GM13977 (cell line): ENCODE measurements around the gene SRRM5.
"Not testable (repeated sequence)": the region's sequence is repeated elsewhere in the genome, so short reads cannot be mapped to it uniquely, and the experiment has no call there.

Experiments used
- DNase-seq: peaks from one replicate; pipeline ENCODE4 v3.0.0; 2012; ENCODE audit warnings: low spot score
- in situ Hi-C: fragments of 300-500 bp; cut with MboI; formaldehyde crosslinking; loops from one replicate; pipeline ENCODE4 v1.12.0; 2022; ENCODE audit warnings: low sequenced_read_pairs, low pct_unique_long_range_greater_than_20kb, mixed read lengths, inconsistent platforms; ENCODE audit not compliant: unreplicated experiment
- TF ChIP-seq, protein P1 (sequence below): IDR thresholded peaks from 2 replicates; pipeline ENCODE4 v1.5.1; 2012; ENCODE audit warnings: mild to moderate bottlenecking, control low read depth; ENCODE audit not compliant: insufficient read depth; ENCODE audit errors: extremely low read depth, missing control alignments

SRRM5 gene

GRCh38 chr19:43631491-43631890 lies 19.6 kb downstream of the SRRM5 start:
- in situ Hi-C loops = no loop called here
- TF ChIP-seq, protein P1, sequence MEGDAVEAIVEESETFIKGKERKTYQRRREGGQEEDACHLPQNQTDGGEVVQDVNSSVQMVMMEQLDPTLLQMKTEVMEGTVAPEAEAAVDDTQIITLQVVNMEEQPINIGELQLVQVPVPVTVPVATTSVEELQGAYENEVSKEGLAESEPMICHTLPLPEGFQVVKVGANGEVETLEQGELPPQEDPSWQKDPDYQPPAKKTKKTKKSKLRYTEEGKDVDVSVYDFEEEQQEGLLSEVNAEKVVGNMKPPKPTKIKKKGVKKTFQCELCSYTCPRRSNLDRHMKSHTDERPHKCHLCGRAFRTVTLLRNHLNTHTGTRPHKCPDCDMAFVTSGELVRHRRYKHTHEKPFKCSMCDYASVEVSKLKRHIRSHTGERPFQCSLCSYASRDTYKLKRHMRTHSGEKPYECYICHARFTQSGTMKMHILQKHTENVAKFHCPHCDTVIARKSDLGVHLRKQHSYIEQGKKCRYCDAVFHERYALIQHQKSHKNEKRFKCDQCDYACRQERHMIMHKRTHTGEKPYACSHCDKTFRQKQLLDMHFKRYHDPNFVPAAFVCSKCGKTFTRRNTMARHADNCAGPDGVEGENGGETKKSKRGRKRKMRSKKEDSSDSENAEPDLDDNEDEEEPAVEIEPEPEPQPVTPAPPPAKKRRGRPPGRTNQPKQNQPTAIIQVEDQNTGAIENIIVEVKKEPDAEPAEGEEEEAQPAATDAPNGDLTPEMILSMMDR = no peak
- no peak for DNase-seq

- no peak for DNase-seq
- TF ChIP-seq, protein P1 = no peak
- in situ Hi-C loops = no loop called here
Observed at GRCh38 chr19:43633520-43633919, 21.6 kb downstream of the SRRM5 start.

DNA sequence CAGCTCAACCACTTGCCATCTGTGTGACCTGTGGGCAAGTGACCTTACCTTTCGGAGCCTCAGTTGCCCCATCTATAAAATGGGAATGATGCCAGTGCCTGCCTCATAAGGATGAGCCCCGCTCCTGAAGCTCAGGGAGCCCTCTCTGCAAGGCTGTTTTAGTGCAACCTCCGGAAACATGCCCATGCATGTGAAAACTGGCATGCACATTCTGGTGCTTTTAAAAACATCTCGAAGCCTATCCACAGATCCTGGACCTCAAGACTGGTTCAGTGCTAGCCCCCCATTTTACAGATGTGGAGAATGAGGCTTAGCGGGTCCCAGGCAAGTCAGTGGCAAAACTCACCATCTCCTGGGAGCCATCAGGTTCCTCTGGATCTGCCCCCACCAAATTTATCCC lies 22.2 kb downstream of the SRRM5 start:
- in situ Hi-C loops = no loop called here
- no peak for DNase-seq
- TF ChIP-seq, protein P1 = no peak

DNA sequence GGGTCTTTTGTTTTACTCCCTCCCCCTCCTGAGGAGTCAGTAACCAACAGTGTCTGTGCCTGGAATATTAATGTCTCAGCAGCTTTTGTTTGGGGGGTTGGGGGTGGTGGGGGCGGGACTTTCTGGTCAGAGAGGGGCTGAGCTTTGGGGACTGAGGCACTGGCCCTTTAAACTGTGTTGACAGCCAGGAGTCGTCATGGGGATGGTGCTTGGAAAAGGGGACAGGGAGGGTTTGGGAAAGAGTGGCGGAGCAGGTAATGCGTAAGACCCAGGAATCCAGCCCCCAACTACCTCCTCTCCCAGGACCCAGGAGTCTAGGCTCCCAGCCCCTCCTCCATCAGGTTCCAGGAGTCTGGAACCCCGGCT lies 22.6 kb downstream of the SRRM5 start:
- in situ Hi-C loops = no loop called here
- TF ChIP-seq, protein P1 = no peak
- DNase-seq = no peak

GRCh38 chr19:43634872-43635560 lies 23.1 kb downstream of the SRRM5 start:
- TF ChIP-seq, protein P1 = no peak
- no peak for DNase-seq
- in situ Hi-C loops = no loop called here

DNA sequence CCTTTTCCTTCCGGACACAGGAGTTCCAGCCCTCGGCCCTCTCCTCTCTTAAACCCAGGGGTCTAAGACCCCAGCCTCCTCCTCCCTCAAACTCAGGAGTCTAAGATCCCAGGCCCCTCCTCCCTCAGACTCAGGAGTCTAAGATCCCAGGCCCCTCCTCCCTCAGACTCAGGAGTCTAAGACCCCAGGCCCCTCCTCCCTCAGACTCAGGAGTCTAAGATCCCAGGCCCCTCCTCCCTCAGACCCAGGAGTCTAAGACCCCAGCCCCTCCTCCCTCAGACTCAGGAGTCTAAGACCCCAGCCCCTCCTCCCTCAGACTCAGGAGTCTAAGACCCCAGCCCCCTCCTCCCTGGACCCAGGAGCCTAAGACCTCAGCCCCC lies 23.7 kb downstream of the SRRM5 start:
- DNase-seq, in situ Hi-C loops: not testable (repeated sequence)

- no peak for DNase-seq
- in situ Hi-C loops = no loop called here
- TF ChIP-seq, protein P1 = no peak
Observed at GRCh38 chr19:43636121-43636683, 24.3 kb downstream of the SRRM5 start.
